A673 (cell line): ENCODE data around the gene TCHP.

Experiments used
- CTCF ChIP-seq: fragments of 300-800, 200-600 bp; sonication (generic); conservative IDR thresholded peaks from 2 replicates; pipeline ENCODE4 v1.5.1; 2017; ENCODE audit warnings: low read depth, mild to moderate bottlenecking, antibody characterized with exemption, low read length, moderate library complexity, mixed read lengths
- EZH2 ChIP-seq: fragments of 200-600 bp; sonication (generic); IDR thresholded peaks from 2 replicates; pipeline ENCODE4 v1.6.1; 2017; ENCODE audit warnings: borderline replicate concordance, low read depth, mild to moderate bottlenecking, mixed read lengths, antibody characterized with exemption, low read length; ENCODE audit not compliant: poor library complexity, severe bottlenecking

- TF ChIP-seq CTCF (no peak), EZH2 (no peak)
Observed at GRCh38 chr12:109930028-109930800, 30.1 kb downstream of the TCHP start.
